K562 (cell line): ENCODE data around the gene POP5. TPM values are rescaled to one million over a fixed set of nuclear protein-coding genes. Genes with fewer than 3 reads are reported as not detected.

Experiments
- ATF1 ChIP-seq, 2 experiments: fragments of 450-650 bp in 1 of 2; IDR thresholded peaks; 2 replicates each; pipeline ENCODE4 v1.6.1; 2016; ENCODE audit warnings: missing compliant biosample characterization in 1 of 2, missing genetic modification characterization in 1 of 2
- CTBP1 ChIP-seq: fragments of 450-650 bp; IDR thresholded peaks from 2 replicates; pipeline ENCODE4 v1.6.1; 2016; ENCODE audit warnings: borderline replicate concordance
- GATAD2B ChIP-seq: fragments of 450-650 bp; IDR thresholded peaks from 2 replicates; pipeline ENCODE4 v1.6.1; 2017; ENCODE audit warnings: mild to moderate bottlenecking, borderline replicate concordance
- MCM2 ChIP-seq: fragments of 450-650 bp; IDR thresholded peaks from 2 replicates; pipeline ENCODE4 v1.6.1; 2017; ENCODE audit warnings: low read depth, mild to moderate bottlenecking
- MED1 ChIP-seq: sonication (generic); formaldehyde crosslinking; IDR thresholded peaks from 2 replicates; pipeline ENCODE4 v1.8.1; 2023; ENCODE audit warnings: missing genetic modification reagents, borderline replicate concordance
- MEF2D ChIP-seq: conservative IDR thresholded peaks from 2 replicates; pipeline ENCODE4 v1.6.1; 2016; ENCODE audit warnings: low read depth, missing genetic modification characterization, missing compliant biosample characterization
- NCOR1 ChIP-seq: fragments of 450-650 bp; IDR thresholded peaks from 2 replicates; pipeline ENCODE4 v1.6.1; 2016; ENCODE audit warnings: mild to moderate bottlenecking, moderate library complexity
- NFXL1 ChIP-seq: fragments of 450-650 bp; formaldehyde crosslinking; IDR thresholded peaks from 2 replicates; pipeline ENCODE4 v1.4.0; 2021; ENCODE audit warnings: mild to moderate bottlenecking
- PCBP1 ChIP-seq: fragments of 200-400 bp; formaldehyde crosslinking; IDR thresholded peaks from 2 replicates; pipeline ENCODE4 v1.6.1; 2018; ENCODE audit warnings: mild to moderate bottlenecking, low read depth, low read length; ENCODE audit not compliant: poor library complexity, severe bottlenecking
- POLR2H ChIP-seq: IDR thresholded peaks from 2 replicates; pipeline ENCODE4 v1.6.1; 2016; ENCODE audit warnings: missing genetic modification characterization, low read depth, mild to moderate bottlenecking, control low read depth, missing compliant biosample characterization, moderate library complexity
- PTTG1 ChIP-seq: fragments of 450-650 bp; IDR thresholded peaks from 2 replicates; pipeline ENCODE4 v1.6.1; 2016; ENCODE audit warnings: low read depth, mild to moderate bottlenecking, missing genetic modification characterization, missing compliant biosample characterization
- ZBTB5 ChIP-seq: fragments of 450-650 bp; IDR thresholded peaks from 2 replicates; pipeline ENCODE4 v1.6.1; 2017; ENCODE audit warnings: antibody characterized with exemption
- ZNF197 ChIP-seq: fragments of 200-800 bp; sonication (Bioruptor generic); IDR thresholded peaks from 2 replicates; pipeline ENCODE4 v1.6.1; 2016; ENCODE audit warnings: low read depth, missing genetic modification characterization, missing compliant biosample characterization
- ZNF586 ChIP-seq: fragments of 450-650 bp; formaldehyde crosslinking; conservative IDR thresholded peaks from 2 replicates; pipeline ENCODE4 v1.4.0; 2020; ENCODE audit warnings: mild to moderate bottlenecking, moderate library complexity
- polyA plus RNA-seq, 8 experiments: library from polyadenylated mRNA; depleted of rRNA in 4 of 8; stranded (reverse) in 5 of 8; unstranded in 3 of 8; fragments of >200 nt; fragmentation: Nextera tagmentation in 2 of 8; fragmentation: Illumina TruSeq in 1 of 8; extraction: Ambion mirVana in 2 of 8; extraction: Trizol in 1 of 8; gene quantifications; 2 replicates each; pipeline versions ENCODE4 v1.2.1 to v1.2.3, GENCODE V29; 2011 to 2014; ENCODE audit warnings: inconsistent platforms in 1 of 8, missing spikeins in 1 of 8
- total RNA-seq, 7 experiments: library from RNA; depleted of rRNA in 6 of 7; stranded (reverse); fragments of >200 nt in 6 of 7; fragmentation: Illumina TruSeq in 2 of 7; extraction: Trizol in 2 of 7; gene quantifications; 2 replicates each; pipeline versions ENCODE4 v1.2.1 to v1.2.3, GENCODE V29; 2011 to 2021; ENCODE audit warnings: low replicate concordance in 1 of 7
- TF ChIP-seq, protein P1 (sequence below): fragments of 250-450 bp; sonication (Bioruptor Pico); IDR thresholded peaks from 2 replicates; pipeline ENCODE4 v1.5.0; 2021
- TF ChIP-seq, protein P2 (sequence below): fragments of 250-450 bp; sonication (Bioruptor Pico); IDR thresholded peaks from 2 replicates; pipeline ENCODE4 v1.5.0; 2020; ENCODE audit warnings: mild to moderate bottlenecking, borderline replicate concordance
- TF ChIP-seq, protein P3 (sequence below): sonication (generic); formaldehyde crosslinking; IDR thresholded peaks from 2 replicates; pipeline ENCODE4 v1.9.0; 2022; ENCODE audit warnings: mild to moderate bottlenecking, missing genetic modification reagents
- TF ChIP-seq, protein P4 (sequence below): sonication (generic); formaldehyde crosslinking; IDR thresholded peaks from 2 replicates; pipeline ENCODE4 v1.8.1; 2023; ENCODE audit warnings: mild to moderate bottlenecking, missing genetic modification reagents

The POP5 gene
- total and polyA plus RNA-seq, 9 of the 15 experiments (the other 6 are each of a cell fraction or from before 2014, with no cell fraction given): 57.5 to 253 (median 73.8) TPM

DNA sequence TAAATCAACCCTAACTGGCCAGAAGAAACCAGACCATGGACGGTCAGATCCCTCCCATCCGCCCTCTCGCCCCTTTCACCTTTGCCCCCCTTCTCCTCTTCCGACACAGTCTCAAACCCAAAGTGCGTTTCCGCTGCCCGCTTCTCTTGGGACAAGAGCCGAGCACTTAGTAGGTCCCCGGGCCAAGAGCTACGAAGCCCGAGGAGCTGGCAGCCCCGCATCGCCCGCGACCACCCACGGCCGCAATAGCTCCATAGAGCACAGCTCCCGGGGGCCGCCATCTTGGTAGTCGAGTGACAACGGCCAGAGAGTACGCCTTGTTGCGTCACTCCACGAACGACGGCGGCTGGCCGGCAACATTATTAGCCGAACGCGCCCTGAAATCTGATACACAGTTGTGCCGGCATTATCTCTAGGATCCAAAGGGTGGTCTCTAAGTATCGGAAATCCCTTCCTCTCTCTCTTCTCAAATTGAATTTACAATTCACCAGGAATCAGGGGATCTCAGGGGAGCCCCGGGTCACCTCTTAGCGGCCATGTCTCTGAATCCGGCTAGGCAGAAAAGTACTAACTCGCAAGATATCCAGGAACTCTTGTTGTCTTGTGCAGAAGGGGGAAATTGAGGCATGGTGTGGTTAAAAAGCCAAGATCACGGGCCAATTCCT lies 52.2 kb downstream of the POP5 start, which contains the start of gene COQ5 (continued):
- peak; percentile 59; the same call in 1 of the 2 replicates for TF ChIP-seq CTBP1
- TF ChIP-seq ZBTB5: no peak; the same call in 1 of the 2 replicates
- no peak for TF ChIP-seq ZNF197 (CRISPR knock-in tag)
- TF ChIP-seq ZNF586 (CRISPR knock-in tag): no peak
- TF ChIP-seq NCOR1: peak; percentile 68
- TF ChIP-seq NFXL1 (CRISPR knock-in tag): no peak
- TF ChIP-seq PCBP1: no peak
- TF ChIP-seq, protein P1, sequence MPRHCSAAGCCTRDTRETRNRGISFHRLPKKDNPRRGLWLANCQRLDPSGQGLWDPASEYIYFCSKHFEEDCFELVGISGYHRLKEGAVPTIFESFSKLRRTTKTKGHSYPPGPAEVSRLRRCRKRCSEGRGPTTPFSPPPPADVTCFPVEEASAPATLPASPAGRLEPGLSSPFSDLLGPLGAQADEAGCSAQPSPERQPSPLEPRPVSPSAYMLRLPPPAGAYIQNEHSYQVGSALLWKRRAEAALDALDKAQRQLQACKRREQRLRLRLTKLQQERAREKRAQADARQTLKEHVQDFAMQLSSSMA (CRISPR knock-in tag): no peak
- TF ChIP-seq GATAD2B: no peak
- TF ChIP-seq, protein P2, sequence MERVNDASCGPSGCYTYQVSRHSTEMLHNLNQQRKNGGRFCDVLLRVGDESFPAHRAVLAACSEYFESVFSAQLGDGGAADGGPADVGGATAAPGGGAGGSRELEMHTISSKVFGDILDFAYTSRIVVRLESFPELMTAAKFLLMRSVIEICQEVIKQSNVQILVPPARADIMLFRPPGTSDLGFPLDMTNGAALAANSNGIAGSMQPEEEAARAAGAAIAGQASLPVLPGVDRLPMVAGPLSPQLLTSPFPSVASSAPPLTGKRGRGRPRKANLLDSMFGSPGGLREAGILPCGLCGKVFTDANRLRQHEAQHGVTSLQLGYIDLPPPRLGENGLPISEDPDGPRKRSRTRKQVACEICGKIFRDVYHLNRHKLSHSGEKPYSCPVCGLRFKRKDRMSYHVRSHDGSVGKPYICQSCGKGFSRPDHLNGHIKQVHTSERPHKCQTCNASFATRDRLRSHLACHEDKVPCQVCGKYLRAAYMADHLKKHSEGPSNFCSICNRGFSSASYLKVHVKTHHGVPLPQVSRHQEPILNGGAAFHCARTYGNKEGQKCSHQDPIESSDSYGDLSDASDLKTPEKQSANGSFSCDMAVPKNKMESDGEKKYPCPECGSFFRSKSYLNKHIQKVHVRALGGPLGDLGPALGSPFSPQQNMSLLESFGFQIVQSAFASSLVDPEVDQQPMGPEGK (CRISPR knock-in tag): no peak
- peak; percentile 87 for TF ChIP-seq POLR2H (tag)
- TF ChIP-seq MEF2D (tag): no peak; the same call in 1 of the 2 replicates
- TF ChIP-seq MCM2: no peak
- TF ChIP-seq, protein P3, sequence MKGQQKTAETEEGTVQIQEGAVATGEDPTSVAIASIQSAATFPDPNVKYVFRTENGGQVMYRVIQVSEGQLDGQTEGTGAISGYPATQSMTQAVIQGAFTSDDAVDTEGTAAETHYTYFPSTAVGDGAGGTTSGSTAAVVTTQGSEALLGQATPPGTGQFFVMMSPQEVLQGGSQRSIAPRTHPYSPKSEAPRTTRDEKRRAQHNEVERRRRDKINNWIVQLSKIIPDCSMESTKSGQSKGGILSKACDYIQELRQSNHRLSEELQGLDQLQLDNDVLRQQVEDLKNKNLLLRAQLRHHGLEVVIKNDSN (CRISPR knock-in tag): no peak
- no peak for TF ChIP-seq MED1 (CRISPR knock-in tag)
- TF ChIP-seq PTTG1 (tag): no peak
- TF ChIP-seq ATF1 (CRISPR knock-in tag; IDR thresholded peaks at IDR 0.05): no peak
- peak; percentile 98 for TF ChIP-seq ATF1 (tag; IDR thresholded peaks at IDR 0.05)
- TF ChIP-seq, protein P4, sequence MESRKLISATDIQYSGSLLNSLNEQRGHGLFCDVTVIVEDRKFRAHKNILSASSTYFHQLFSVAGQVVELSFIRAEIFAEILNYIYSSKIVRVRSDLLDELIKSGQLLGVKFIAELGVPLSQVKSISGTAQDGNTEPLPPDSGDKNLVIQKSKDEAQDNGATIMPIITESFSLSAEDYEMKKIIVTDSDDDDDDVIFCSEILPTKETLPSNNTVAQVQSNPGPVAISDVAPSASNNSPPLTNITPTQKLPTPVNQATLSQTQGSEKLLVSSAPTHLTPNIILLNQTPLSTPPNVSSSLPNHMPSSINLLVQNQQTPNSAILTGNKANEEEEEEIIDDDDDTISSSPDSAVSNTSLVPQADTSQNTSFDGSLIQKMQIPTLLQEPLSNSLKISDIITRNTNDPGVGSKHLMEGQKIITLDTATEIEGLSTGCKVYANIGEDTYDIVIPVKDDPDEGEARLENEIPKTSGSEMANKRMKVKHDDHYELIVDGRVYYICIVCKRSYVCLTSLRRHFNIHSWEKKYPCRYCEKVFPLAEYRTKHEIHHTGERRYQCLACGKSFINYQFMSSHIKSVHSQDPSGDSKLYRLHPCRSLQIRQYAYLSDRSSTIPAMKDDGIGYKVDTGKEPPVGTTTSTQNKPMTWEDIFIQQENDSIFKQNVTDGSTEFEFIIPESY (CRISPR knock-in tag): no peak
